Ovary (tissue), 3 donors: ENCODE data around the gene CHD5.

ENCODE experiments used
- CTCF ChIP-seq, 3 donors: fragments of 450-650 bp in 2 of 3; fragments of 200-600 bp in 1 of 3; IDR thresholded peaks; one replicate each; pipeline versions ENCODE4 v1.5.1 to v1.8.0; 2016 to 2022; ENCODE audit warnings: antibody characterized with exemption in 3 of 3, mild to moderate bottlenecking in 1 of 3
- POLR2A ChIP-seq: fragments of 450-650 bp; IDR thresholded peaks from one replicate; pipeline ENCODE4 v1.6.1; 2017; ENCODE audit warnings: antibody characterized with exemption, mild to moderate bottlenecking, moderate library complexity
- donor health status: DM: no; HTN: no; CAD: no.

GRCh38 chr1:6109688-6110087 is 70.4 kb downstream of the CHD5 start:
- TF ChIP-seq CTCF (IDR thresholded peaks at IDR 0.05) (no peak), POLR2A (no peak)
